CD14-positive monocyte (primary cell): ENCODE results near the gene CALD1. TPM values are rescaled to one million over a fixed set of nuclear protein-coding genes. Genes with fewer than 3 reads are reported as not detected.

Source experiments
- DNase-seq, 3 donors: peaks; one replicate each; pipeline ENCODE4 v3.0.0-alpha.2; 2011 to 2022
- H2AFZ ChIP-seq: 2 replicates; pipeline ENCODE4 v1.6.0; 2012; ENCODE audit warnings: mild to moderate bottlenecking, low read depth, low read length, inconsistent platforms; ENCODE audit not compliant: insufficient read depth, poor library complexity, severe bottlenecking
- H3K27ac ChIP-seq, 2 donors: 1 replicate in 1 of 2; 2 replicates in 1 of 2; pipeline ENCODE4 v1.5.1; 2012 to 2013; ENCODE audit warnings: low read length in 2 of 2, control low read depth in 1 of 2, inconsistent platforms in 1 of 2, low read depth in 1 of 2, mild to moderate bottlenecking in 1 of 2
- H3K27me3 ChIP-seq, 2 donors: one replicate each; pipeline versions ENCODE4 v1.6.0 to v1.6.1; 2011 to 2013; ENCODE audit warnings: low read length in 2 of 2; ENCODE audit not compliant: control insufficient read depth in 2 of 2, insufficient read depth in 2 of 2
- H3K36me3 ChIP-seq, 2 donors: replicated peaks in 1 of 2; 1 replicate in 1 of 2; 2 replicates in 1 of 2; pipeline versions ENCODE4 v1.5.1 to v1.6.1; 2012 to 2013; ENCODE audit warnings: low read length in 2 of 2, control low read depth in 1 of 2, inconsistent platforms in 1 of 2, mild to moderate bottlenecking in 1 of 2; ENCODE audit not compliant: insufficient read depth in 2 of 2, control insufficient read depth in 1 of 2
- H3K4me1 ChIP-seq, 2 donors: 1 replicate in 1 of 2; 2 replicates in 1 of 2; pipeline versions ENCODE4 v1.5.1 to v1.6.1; 2012 to 2013; ENCODE audit warnings: low read length in 2 of 2, control low read depth in 1 of 2, inconsistent platforms in 1 of 2, mild to moderate bottlenecking in 1 of 2, moderate library complexity in 1 of 2; ENCODE audit not compliant: insufficient read depth in 2 of 2, control insufficient read depth in 1 of 2
- H3K4me2 ChIP-seq: replicated peaks from 2 replicates; pipeline ENCODE3; 2012; ENCODE audit warnings: low read length, moderate library complexity, mild to moderate bottlenecking; ENCODE audit not compliant: poor library complexity, severe bottlenecking; ENCODE audit errors: extremely low read depth
- H3K4me3 ChIP-seq, 3 experiments: fragments of 200-600 bp in 1 of 3; sonication (generic) in 1 of 3; replicated peaks in 1 of 3; 1 replicate in 2 of 3; 2 replicates in 1 of 3; pipeline ENCODE4 v1.5.1; 2011 to 2013; ENCODE audit warnings: low read length in 3 of 3, mild to moderate bottlenecking in 3 of 3, control low read depth in 2 of 3, low read depth in 2 of 3, inconsistent platforms in 1 of 3, moderate library complexity in 1 of 3
- H3K79me2 ChIP-seq: 2 replicates; pipeline ENCODE4 v1.6.0; 2012; ENCODE audit warnings: mild to moderate bottlenecking, control low read depth, inconsistent platforms, low read length, moderate library complexity; ENCODE audit not compliant: insufficient read depth
- H3K9ac ChIP-seq: 2 replicates; pipeline ENCODE4 v1.6.0; 2017; ENCODE audit warnings: low read length, mild to moderate bottlenecking; ENCODE audit not compliant: insufficient read depth, poor library complexity, severe bottlenecking
- H3K9me3 ChIP-seq, 2 donors: replicated peaks in 1 of 2; 1 replicate in 1 of 2; 2 replicates in 1 of 2; pipeline versions ENCODE4 v1.5.1 to v1.6.1; 2012 to 2013; ENCODE audit warnings: low read length in 2 of 2, control low read depth in 1 of 2; ENCODE audit not compliant: control insufficient read depth in 1 of 2, insufficient read depth in 1 of 2
- H4K20me1 ChIP-seq: 2 replicates; pipeline ENCODE4 v1.6.0; 2012; ENCODE audit warnings: mild to moderate bottlenecking, low read length, control low read depth, moderate library complexity; ENCODE audit not compliant: insufficient read depth
- H3K27ac Mint-ChIP-seq, 7 donors: one replicate each; pipeline ENCODE4 v1.8.0; 2020; ENCODE audit warnings: mild to moderate bottlenecking in 7 of 7, mixed read lengths in 7 of 7, moderate library complexity in 6 of 7, inconsistent platforms in 2 of 7
- H3K27me3 Mint-ChIP-seq, 3 donors: one replicate each; pipeline ENCODE4 v1.8.0; 2021 to 2022; ENCODE audit warnings: low read depth in 3 of 3, mild to moderate bottlenecking in 3 of 3, mixed read lengths in 3 of 3, moderate library complexity in 3 of 3, inconsistent platforms in 1 of 3
- H3K36me3 Mint-ChIP-seq, 2 donors: one replicate each; pipeline ENCODE4 v1.8.0; 2020; ENCODE audit warnings: mixed read lengths in 2 of 2, inconsistent platforms in 1 of 2, mild to moderate bottlenecking in 1 of 2
- H3K4me1 Mint-ChIP-seq: one replicate; pipeline ENCODE4 v1.8.0; 2020; ENCODE audit warnings: mild to moderate bottlenecking, mixed read lengths
- H3K4me3 Mint-ChIP-seq, 2 donors: one replicate each; pipeline ENCODE4 v1.8.0; 2020; ENCODE audit warnings: mild to moderate bottlenecking in 2 of 2, mixed read lengths in 2 of 2, moderate library complexity in 1 of 2
- H3K9me3 Mint-ChIP-seq, 7 donors: one replicate each; pipeline ENCODE4 v1.8.0; 2020 to 2022; ENCODE audit warnings: mixed read lengths in 7 of 7, mild to moderate bottlenecking in 6 of 7, moderate library complexity in 6 of 7, inconsistent platforms in 2 of 7
- WGBS: methylation state at CpG from one replicate; pipeline ENCODE4 v1.1.5; 2013; ENCODE audit warnings: missing lambda C conversion rate; ENCODE audit not compliant: insufficient coverage; 5-methylcytosine and 5-hydroxymethylcytosine counted together
- intact Hi-C, 2 donors: fragments of 100-400 bp; cut with micrococcal nuclease; formaldehyde crosslinking; loops; one replicate each; pipeline versions ENCODE4 v1.15.0 to v1.15.1; 2023
- polyA plus RNA-seq, 3 donors: library from polyadenylated mRNA; depleted of rRNA in 1 of 3; unstranded in 2 of 3; stranded (reverse) in 1 of 3; fragments of 300-500 nt in 2 of 3; fragments of >200 nt in 1 of 3; fragmentation: Illumina TruSeq in 2 of 3; gene quantifications; 1 replicate in 2 of 3; 2 replicates in 1 of 3; pipeline ENCODE4 v1.2.3, GENCODE V29; 2012 to 2021
- TF ChIP-seq, protein P1 (sequence below): fragments of 200-600 bp; IDR thresholded peaks from one replicate; pipeline ENCODE4 v1.8.0; 2022; ENCODE audit warnings: antibody characterized with exemption, mild to moderate bottlenecking

CALD1 gene
- polyA plus RNA-seq, 3 donors, result 0.18 TPM; not detected in 2

GRCh38 chr7:134737566-134738345 is 41.7 kb upstream of the CALD1 start:
- Histone ChIP-seq H3K4me1 (peaks cover 4 to 6% of the 10 kb centered on the region in 2 donors), H2AFZ (peak overlapping the region; percentile 14), H4K20me1 (no peaks in the 10 kb centered on the region), H3K36me3 (no peaks in the 10 kb centered on the region), H3K9me3 (no peaks in the 10 kb centered on the region), H3K79me2 (no peaks in the 10 kb centered on the region), H3K27me3 (no peaks in the 10 kb centered on the region), H3K4me3 (no peak overlapping the region), H3K4me2 (no peak overlapping the region), H3K9ac (no peak overlapping the region), H3K27ac (peak overlapping the region in 1 of 2 donors; percentile 1)
- DNase-seq, result peak; percentile 45 to 85 (median 69)
- peaks cover 12% of the 10 kb centered on the region for H3K4me1 Mint-ChIP-seq
- H3K27me3 Mint-ChIP-seq, result peaks cover 0 to 2% (median 0%) of the 10 kb centered on the region in 3 donors
- WGBS, result no CpG with 5 or more reads among the region's 7 CpGs
- H3K36me3 Mint-ChIP-seq, result no peaks in the 10 kb centered on the region
- peak overlapping the region in 5 of 7 donors; percentile 52 to 82 (median 75) for H3K27ac Mint-ChIP-seq
- TF ChIP-seq, protein P1, sequence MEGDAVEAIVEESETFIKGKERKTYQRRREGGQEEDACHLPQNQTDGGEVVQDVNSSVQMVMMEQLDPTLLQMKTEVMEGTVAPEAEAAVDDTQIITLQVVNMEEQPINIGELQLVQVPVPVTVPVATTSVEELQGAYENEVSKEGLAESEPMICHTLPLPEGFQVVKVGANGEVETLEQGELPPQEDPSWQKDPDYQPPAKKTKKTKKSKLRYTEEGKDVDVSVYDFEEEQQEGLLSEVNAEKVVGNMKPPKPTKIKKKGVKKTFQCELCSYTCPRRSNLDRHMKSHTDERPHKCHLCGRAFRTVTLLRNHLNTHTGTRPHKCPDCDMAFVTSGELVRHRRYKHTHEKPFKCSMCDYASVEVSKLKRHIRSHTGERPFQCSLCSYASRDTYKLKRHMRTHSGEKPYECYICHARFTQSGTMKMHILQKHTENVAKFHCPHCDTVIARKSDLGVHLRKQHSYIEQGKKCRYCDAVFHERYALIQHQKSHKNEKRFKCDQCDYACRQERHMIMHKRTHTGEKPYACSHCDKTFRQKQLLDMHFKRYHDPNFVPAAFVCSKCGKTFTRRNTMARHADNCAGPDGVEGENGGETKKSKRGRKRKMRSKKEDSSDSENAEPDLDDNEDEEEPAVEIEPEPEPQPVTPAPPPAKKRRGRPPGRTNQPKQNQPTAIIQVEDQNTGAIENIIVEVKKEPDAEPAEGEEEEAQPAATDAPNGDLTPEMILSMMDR, result no peak
- H3K4me3 Mint-ChIP-seq, result peak overlapping the region; percentile 6 to 54
- H3K9me3 Mint-ChIP-seq, result peaks cover 0 to 4% (median 0%) of the 10 kb centered on the region in 7 donors
- intact Hi-C loops, result no loop called here

DNA sequence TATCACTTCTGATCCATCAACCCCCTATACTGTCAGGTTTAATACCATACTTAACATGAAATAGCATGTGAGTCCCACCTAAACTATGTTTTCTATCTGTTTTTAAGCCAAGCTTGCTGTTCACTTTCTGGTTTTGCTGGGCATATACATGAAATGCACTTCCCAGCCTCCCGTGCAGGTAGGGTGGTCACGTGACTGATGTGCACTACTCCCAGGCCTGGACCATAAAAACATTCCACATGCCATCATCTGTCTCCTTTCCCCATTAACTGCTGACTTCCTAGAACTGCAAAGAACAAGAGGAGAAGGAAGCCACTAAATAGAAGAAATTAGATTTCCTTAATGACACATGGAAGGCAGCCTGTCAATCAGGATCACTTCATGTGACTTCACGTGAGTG is 40.1 kb upstream of the CALD1 start:
- no peak for DNase-seq
- no CpG with 5 or more reads among the region's 3 CpGs for WGBS
- TF ChIP-seq, protein P1, result no peak
- Histone ChIP-seq H3K27me3 (no peaks in the 10 kb centered on the region), H3K79me2 (no peaks in the 10 kb centered on the region), H3K4me2 (no peak overlapping the region), H3K27ac (no peak overlapping the region), H3K9ac (no peak overlapping the region), H3K4me3 (no peak overlapping the region), H3K4me1 (peaks cover 4 to 6% of the 10 kb centered on the region in 2 donors), H2AFZ (no peak overlapping the region), H4K20me1 (no peaks in the 10 kb centered on the region), H3K9me3 (no peaks in the 10 kb centered on the region), H3K36me3 (no peaks in the 10 kb centered on the region)
- no peak overlapping the region for H3K4me3 Mint-ChIP-seq
- intact Hi-C loops, result no loop called here
- no peak overlapping the region for H3K27ac Mint-ChIP-seq
- peaks cover 2 to 7% (median 3%) of the 10 kb centered on the region in 3 donors for H3K27me3 Mint-ChIP-seq
- H3K36me3 Mint-ChIP-seq, result no peaks in the 10 kb centered on the region
- H3K4me1 Mint-ChIP-seq, result peaks cover 12% of the 10 kb centered on the region
- H3K9me3 Mint-ChIP-seq, result peaks cover 0 to 3% (median 0%) of the 10 kb centered on the region in 7 donors
